PFSK-1 (cell line): ENCODE results near the gene CCDC85C.

Experiments used
- POLR2AphosphoS5 ChIP-seq: IDR thresholded peaks from 2 replicates; pipeline ENCODE4 v1.6.1; 2012; ENCODE audit warnings: low read depth, mild to moderate bottlenecking, control low read depth, low read length, moderate library complexity
- TF ChIP-seq, protein P1 (sequence below), 2 experiments: IDR thresholded peaks; 2 replicates each; pipeline versions ENCODE4 v1.6.1 to v1.8.0; 2011 to 2012; ENCODE audit warnings: low read depth in 2 of 2, low read length in 2 of 2, control low read depth in 1 of 2, inconsistent platforms in 1 of 2, mild to moderate bottlenecking in 1 of 2, moderate library complexity in 1 of 2; ENCODE audit not compliant: insufficient read depth in 1 of 2

DNA sequence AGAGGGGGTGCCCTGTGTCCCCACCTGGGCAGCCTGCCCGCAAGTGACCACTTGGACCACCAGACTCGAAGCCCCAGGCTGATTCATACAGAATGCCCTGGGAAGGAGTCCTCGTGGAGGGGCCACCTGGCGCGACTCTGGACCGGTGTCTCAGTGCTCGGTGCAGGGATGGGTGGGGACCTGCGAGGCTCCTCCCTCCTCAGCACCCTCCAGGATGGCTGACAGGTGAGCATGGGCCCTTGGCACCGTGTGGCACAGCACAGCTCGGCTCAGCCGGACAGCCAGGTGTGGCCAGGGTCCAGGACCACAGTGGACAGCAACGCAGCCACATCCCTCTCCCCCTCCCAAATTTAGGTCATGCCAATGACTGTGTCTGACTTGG, 78.3 kb downstream of the CCDC85C start:
- TF ChIP-seq, protein P1, sequence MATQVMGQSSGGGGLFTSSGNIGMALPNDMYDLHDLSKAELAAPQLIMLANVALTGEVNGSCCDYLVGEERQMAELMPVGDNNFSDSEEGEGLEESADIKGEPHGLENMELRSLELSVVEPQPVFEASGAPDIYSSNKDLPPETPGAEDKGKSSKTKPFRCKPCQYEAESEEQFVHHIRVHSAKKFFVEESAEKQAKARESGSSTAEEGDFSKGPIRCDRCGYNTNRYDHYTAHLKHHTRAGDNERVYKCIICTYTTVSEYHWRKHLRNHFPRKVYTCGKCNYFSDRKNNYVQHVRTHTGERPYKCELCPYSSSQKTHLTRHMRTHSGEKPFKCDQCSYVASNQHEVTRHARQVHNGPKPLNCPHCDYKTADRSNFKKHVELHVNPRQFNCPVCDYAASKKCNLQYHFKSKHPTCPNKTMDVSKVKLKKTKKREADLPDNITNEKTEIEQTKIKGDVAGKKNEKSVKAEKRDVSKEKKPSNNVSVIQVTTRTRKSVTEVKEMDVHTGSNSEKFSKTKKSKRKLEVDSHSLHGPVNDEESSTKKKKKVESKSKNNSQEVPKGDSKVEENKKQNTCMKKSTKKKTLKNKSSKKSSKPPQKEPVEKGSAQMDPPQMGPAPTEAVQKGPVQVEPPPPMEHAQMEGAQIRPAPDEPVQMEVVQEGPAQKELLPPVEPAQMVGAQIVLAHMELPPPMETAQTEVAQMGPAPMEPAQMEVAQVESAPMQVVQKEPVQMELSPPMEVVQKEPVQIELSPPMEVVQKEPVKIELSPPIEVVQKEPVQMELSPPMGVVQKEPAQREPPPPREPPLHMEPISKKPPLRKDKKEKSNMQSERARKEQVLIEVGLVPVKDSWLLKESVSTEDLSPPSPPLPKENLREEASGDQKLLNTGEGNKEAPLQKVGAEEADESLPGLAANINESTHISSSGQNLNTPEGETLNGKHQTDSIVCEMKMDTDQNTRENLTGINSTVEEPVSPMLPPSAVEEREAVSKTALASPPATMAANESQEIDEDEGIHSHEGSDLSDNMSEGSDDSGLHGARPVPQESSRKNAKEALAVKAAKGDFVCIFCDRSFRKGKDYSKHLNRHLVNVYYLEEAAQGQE (IDR thresholded peaks at IDR 0.05; ENCODE audit: insufficient read depth in 1 of 2, low read depth in 2 of 2, low read length in 2 of 2), result no peak
- TF ChIP-seq POLR2AphosphoS5, result no peak
